Measurements from ENCODE around the gene FRK.

GRCh38 chr6:115902436-115902835 lies 158.3 kb downstream of the FRK start:
- no peak for TF ChIP-seq CTCF (optimal IDR thresholded peaks at IDR 0.05 in 1 of 3, IDR thresholded peaks at IDR 0.05 in 1 of 3, conservative IDR thresholded peaks at IDR 0.05 in 1 of 3; ENCODE audit: extremely low read depth in 1 of 3, insufficient read depth in 2 of 3, low read length in 3 of 3)
- no peak for TF ChIP-seq EZH2 (IDR thresholded peaks at IDR 0.05; ENCODE audit: low read length)

Data from keratinocyte (primary cell).